HG03097 (cell line): Measurements from ENCODE around the gene MEIG1.
"Not testable (repeated sequence)": the region's sequence is repeated elsewhere in the genome, so short reads cannot be mapped to it uniquely, and the experiment has no call there.

Experiments used
- ATAC-seq: cut with Tn5 transposase; IDR thresholded peaks from one replicate; pipeline ENCODE4 v1.9.1; 2021; ENCODE audit not compliant: unreplicated experiment, low FRiP score

Gene MEIG1

GRCh38 chr10:14959221-14960057, at the start of gene MEIG1:
TSS of gene MEIG1 (plus strand) at chr10:14959388. CDS start at chr10:14966469, 7,081 bp downstream.
- peak; percentile 71 for ATAC-seq

- ATAC-seq, result no peak
These were observed 48.2 kb upstream of the MEIG1 start for GRCh38 chr10:14910953-14911352.

GRCh38 chr10:14911801-14912200, 47.4 kb upstream of the MEIG1 start:
- no peak for ATAC-seq

- ATAC-seq, result no peak
These were observed 42.6 kb upstream of the MEIG1 start for GRCh38 chr10:14916600-14916999.

GRCh38 chr10:14917827-14918226, 41.4 kb upstream of the MEIG1 start:
- ATAC-seq, result no peak

GRCh38 chr10:14918964-14919363, 40.2 kb upstream of the MEIG1 start:
- no peak for ATAC-seq

- ATAC-seq, result no peak
These were observed 35.2 kb upstream of the MEIG1 start for GRCh38 chr10:14924013-14924412.

- ATAC-seq, result no peak
These were observed 33.9 kb upstream of the MEIG1 start for GRCh38 chr10:14925268-14925667.

GRCh38 chr10:14926061-14926470, 33.1 kb upstream of the MEIG1 start:
- ATAC-seq, result no peak

GRCh38 chr10:14926722-14927416, 32.3 kb upstream of the MEIG1 start:
- peak; percentile 88 for ATAC-seq

GRCh38 chr10:14930610-14931009, 28.6 kb upstream of the MEIG1 start:
- no peak for ATAC-seq

- no peak for ATAC-seq
These were observed 22.6 kb upstream of the MEIG1 start for GRCh38 chr10:14936584-14936983.

- not testable (repeated sequence) for ATAC-seq
These were observed 20.2 kb upstream of the MEIG1 start for GRCh38 chr10:14938971-14939370.

- peak; percentile 77 for ATAC-seq
These were observed 16.8 kb upstream of the MEIG1 start for GRCh38 chr10:14942147-14942949.

GRCh38 chr10:14942950-14943338, 16.2 kb upstream of the MEIG1 start:
- ATAC-seq, result not testable (repeated sequence)

- ATAC-seq, result no peak
These were observed 14.1 kb upstream of the MEIG1 start for GRCh38 chr10:14945108-14945507.

GRCh38 chr10:14947268-14947667, 11.9 kb upstream of the MEIG1 start:
- no peak for ATAC-seq

GRCh38 chr10:14949291-14949690, 9.9 kb upstream of the MEIG1 start:
- ATAC-seq, result no peak

- no peak for ATAC-seq
These were observed 6.3 kb upstream of the MEIG1 start for GRCh38 chr10:14952851-14953423.

GRCh38 chr10:14953424-14954000, 5.7 kb upstream of the MEIG1 start:
- peak; percentile 38 for ATAC-seq
